ENCODE results near the gene IL11RA.

Gene IL11RA

DNA sequence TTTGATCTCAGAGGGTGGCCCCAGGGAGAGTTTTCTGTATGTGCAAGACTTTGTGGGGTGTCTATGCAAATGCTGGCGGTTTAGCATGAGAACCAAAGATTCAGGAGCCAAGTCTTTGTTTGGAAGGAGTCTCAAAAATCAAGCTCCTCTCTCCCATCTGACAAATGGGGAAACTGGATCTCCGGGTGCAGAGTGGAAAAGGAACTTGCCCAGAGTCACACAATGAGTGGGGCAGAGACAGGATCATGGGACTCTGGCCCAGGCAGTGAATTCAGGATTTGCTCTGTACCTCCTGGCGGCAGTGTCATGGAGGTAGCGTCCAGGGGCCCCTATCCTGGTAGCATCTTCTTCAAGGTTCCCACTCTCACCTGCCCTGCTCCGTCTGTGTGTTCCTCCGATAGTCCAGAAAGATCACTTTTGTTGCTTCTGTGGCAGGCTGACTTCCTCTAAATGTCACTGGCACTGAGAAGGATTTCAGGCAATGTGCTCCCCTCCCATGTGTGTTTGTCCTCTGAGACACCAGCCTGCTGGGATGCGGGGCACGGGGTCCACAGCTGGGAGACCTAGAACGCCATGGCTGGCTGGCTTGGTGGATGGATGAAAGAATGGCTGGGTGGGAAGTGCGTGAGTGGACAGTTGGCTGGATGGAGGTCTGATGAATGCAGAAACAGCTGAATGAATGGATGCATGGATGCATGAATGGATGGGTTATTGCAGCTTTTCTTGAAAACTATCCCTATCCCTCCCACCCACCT is 35.5 kb downstream of the IL11RA start:
- no peak for DNase-seq

DNA sequence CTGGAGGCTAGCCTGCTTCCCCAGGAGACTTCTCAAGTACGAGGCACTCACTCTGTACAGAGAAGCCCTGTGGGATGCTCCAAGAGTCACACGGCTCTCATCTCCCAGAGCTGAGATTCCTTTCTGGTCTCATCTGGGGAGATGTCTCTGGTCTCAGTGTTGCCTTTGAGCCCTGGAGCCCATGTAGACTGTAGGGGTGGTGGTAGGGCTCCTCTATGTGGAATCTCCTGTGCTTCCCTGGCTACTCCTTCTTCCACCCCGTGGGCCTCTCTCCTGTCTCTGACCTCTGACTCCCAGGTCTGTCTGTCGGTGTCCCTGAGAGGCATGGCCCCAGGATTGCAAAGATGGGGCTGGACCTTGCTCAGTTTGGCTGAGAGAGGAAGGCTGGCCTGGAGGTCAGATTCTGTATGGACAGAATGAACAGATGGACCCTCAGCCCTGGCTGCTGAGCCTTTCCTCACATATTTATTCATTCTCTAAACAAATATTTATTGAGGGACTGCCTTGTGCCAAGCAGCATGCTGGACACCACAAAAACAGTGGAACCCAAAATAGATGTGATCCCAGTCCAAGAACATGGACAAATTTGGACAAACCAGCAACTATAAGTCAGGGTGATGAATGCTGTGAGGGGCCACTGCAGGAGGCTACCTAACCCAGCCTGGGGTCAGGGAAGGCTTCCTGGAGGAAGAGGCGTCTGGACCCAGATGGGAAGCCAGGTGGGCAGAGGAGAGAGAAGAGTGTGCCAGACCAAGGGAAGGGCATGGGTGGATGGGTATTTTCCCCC is 36.5 kb downstream of the IL11RA start:
- DNase-seq: no peak

DNA sequence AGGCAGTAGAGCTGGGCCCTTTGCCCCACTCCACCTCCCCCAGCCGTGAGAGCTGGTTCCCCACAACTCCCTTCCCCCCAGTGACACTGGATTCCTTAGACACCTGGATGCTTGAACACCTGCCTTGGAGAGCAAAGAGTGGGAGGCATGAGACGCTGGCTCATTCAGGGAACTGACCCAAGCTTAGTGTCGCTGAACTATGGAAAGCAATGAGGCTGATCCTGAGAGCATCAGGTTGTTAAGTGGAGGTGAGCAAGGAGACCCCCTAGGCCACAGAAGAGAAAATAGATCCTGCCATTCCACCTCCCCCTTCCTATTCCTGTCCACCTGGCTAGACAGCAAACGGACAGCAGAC is 37.1 kb downstream of the IL11RA start:
- DNase-seq: no peak

DNA sequence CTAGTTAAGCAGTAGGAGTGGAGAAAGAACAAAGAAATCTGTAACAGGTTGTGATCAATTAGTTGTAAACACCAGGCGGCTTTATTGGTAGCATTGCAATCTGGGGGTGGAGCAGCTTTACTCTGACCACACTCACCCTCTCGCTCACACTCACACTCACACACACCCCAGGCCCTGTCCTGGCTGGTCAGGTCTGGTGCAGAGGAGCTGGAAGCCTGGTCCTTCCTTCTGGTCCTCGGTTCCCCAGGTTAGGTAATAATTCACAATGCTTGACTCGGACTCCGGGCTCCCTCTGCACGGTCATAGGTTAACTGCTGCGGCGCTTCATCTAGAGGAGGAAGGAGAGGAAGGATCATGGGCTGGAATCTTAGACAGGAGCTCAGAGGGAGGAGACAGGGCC is 37.5 kb downstream of the IL11RA start:
- no peak for DNase-seq

DNA sequence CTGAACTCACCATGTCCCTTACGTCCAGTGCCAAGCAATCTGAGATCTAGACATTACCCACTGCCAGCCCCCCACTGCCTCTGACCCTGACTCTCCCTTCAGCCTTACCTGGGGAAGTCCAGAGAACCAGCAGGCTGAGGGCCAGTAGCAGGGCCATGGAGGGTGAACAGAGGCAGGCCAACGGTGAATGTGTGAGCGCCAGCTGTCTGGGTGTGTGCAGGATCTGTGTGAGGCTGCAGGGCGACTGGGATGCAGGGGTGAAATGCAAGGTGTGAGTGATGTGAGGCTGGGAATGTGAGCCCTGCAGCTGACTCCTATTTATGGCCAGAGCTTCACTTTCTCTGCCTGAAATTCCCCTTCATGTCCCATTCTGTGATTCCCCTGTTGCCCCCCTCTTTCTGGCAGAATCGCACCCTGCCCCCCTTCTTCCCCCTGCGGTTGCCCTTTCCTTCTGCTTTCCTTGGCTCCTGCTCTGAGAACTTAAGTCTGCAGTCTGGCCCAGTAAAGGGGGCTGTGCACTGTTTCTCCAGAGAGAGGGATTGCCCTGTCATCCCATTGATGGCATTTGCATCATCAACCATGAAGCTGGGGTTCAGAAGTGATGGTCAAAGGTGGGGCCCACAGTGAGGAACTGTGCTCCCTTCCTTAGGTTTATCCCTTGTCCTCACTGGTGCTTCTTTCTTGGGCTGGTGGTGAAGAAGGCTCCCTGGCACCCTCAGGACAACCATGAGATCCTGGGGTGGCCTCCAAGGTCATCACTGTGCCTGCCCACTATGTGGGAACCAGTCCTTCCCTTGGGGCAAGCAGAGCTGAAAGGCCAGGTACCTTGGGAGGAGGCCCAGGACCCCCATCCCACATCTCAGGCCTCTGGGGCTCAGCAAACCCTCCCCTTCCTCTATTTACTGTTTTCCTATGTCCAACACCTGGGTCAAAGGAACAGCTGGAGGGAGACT is 39.3 kb downstream of the IL11RA start, which contains the start of gene CCL19:
TSS of gene CCL19 (minus strand) at position 294 of the 953 bp plus-strand sequence. CDS start at position 157, 137 bp downstream.
- no peak for DNase-seq

DNA sequence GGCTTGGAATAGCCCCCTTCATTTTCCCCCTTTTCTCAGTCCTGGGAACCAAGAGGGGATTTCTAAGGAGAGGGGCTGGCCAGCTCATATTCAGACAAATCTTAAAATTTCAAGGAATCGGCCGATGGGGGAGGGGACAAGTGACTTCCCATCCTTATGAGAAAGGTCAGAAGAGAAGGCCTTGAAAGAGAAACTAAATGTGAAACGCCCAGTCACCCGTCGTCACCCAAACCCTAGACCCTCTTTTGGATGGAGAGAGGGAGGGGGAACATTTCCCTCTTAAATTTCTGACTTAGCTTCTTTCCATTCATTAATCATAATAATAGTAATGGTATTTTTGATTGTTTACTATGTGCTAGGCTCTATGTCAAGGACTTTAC is 39.9 kb downstream of the IL11RA start:
- no peak for DNase-seq

DNA sequence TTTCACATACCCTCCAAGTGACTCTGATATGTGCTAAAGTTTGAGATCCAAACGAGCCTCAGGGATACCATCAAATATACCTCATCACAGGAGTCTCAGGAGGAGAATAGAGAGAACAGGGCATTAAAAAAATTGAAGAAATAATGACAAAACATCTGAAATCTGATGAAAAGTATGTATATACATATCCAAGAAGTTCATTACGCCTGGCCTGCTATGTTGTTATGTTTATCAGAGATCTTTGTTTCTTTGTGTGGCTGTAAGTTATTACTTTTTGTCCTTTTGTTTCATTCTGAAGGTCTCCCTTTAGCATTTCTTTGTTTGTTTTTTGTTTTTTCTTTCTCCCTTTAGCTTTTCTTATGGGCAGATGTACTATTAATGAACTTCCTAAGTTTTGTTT is 41.6 kb downstream of the IL11RA start:
- DNase-seq: no peak

DNA sequence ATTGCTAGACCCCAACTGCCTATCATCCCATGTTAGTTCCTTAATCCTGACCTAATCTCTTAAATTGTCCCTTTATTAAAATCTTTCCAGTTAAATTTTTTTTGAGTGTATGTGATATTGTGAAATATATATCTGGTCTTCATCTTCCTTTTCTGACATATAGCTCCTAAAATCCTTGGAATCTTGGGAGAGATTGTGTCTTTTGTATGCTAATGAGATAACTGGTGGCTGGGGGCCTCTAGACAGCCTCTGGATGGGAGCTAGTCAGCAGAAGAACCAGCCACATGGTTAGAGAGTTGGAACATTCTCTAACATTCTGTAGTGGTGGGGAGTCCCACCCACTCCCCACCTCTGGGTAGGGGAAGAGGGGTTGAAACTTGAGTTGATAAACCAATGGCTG is 42.8 kb downstream of the IL11RA start:
- no peak for DNase-seq

DNA sequence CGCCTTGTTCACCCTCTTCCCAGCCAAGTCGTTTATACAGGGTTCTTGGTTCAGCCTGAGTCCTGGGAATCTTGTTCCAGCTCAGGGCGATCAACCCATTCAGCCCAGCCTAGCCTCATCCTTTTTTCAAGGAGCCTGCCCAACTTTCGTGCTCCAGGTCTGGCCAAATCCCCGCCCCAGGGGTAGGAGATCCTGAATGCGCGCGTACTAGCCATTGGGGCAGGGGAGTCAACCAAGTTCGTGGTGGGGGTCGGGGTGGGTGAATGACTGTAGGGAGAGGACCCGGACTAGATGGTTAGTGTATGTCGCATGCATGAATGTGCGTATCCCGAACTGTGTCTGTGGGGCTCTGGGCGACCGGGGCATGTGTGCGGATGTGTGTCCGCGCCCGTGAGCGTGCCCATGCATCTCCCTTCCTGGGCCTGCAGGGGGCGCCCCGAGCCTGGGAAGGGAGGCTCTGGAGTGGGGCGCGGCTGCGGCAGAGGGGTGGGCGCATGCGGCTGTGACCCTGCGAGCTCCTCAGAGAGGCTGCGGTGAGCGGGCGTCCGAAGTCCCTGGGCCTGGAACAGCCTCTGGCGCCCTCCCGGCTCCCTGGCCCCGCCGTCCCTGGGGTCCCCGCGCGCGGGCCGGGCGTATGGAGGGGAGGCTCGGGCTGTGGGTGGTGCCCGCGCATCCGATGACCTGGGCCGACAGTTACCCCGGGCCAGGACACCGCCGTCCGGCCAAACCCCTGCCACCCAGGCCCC is 49.2 kb downstream of the IL11RA start:
- DNase-seq: peak; percentile 70

DNA sequence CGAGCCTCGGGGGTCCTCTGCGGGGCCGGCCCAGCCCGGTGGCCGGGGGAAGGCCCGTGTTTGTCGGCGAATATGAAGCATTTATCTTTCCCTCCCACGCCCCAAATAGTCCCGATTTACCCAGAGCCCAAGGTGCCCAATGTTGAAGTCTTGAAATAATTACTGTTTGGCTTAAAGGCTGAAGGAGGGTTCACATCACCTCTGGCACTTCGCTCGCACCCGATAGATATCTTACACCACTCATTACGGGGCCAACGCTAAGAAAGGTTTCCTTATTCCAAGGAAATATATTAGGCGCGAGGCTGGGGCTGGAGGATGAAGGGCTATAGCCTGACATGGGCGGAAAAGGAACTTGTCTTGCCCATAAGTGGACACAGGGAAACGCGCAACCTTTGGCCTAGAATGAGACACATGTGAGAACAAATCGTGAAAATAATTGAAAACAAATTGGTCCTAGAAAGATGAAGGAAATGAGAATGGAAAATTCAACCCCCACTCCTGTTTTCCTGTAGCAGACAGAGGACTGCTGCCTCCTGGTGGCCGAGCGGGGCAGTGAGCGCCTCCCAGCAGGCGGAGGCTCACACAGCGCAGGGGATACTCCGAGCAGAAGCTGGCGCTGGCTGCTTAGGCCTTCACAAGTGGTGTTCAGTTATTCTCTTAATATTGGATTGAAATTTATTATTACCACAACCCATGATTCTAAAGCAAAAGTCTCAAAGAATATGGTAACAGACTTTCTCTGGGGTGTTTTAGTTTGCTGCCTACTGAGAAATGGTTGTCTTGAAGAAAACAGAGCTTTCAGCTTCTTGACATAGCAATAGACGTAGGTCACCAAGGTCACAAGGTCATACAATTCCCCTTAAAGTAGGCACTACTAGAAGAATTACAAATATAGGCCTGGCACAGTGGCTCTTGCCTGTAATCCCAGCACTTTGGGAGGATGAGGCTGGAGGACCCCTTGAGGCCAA is 50.1 kb downstream of the IL11RA start:
- DNase-seq: peak; percentile 77

DNA sequence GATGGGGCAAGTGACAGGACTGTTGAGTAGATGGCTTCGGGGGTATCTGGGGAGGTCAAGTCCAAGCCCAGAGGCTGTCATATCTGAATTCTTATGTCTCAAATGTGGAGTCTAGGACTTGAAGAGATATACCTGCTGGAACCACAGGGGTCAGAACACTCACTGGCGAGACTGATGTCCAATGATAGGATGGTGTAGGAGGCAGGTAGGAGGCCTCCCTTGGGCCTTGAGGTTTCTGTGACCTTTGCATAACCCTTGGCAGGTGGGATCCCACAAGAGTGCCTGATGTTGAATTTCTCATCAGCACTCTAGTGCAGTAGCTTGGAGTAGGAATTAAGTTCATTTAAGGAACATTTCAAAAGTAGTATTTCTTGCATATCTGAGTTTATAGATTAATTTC is 55.1 kb downstream of the IL11RA start:
- DNase-seq: no peak

DNA sequence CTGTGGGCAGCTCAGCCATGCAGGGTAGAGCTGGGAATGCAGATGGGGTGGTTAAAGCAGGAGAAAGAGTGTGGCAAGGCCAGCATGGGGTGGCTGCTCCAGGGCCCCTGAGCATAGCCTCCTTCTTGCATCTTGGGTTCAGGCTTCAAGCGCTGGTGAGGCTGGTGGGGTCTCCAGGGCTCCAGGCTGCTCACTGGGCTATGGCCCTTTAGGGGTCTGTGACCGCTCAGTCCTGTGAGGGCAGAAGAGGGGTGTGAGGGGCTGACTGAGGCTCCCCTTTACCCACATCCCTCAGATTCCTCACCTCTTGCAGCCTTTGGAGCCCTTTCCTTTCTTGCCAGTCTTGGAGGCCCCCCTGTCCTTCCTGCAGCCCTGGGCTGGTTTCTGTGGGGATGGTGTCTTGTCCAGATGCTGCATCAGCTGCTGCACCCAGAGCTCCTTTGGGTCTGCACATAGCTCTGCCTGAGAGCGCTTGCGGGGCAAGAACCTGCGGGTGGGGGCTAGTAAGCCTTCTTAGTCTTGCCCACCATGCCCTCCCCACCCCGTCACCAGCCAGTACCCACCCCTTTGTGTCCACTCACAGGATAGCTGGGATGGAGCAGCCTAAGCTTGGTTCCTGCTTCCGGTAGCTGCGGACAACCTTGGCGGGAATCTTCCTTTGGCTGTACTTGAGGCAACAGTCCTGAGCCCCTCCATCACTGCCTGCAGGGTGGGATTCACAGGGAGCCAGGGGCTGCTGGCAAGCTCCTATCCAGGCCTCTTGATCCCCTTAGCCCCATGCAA is 57.4 kb downstream of the IL11RA start:
- DNase-seq: no peak

DNA sequence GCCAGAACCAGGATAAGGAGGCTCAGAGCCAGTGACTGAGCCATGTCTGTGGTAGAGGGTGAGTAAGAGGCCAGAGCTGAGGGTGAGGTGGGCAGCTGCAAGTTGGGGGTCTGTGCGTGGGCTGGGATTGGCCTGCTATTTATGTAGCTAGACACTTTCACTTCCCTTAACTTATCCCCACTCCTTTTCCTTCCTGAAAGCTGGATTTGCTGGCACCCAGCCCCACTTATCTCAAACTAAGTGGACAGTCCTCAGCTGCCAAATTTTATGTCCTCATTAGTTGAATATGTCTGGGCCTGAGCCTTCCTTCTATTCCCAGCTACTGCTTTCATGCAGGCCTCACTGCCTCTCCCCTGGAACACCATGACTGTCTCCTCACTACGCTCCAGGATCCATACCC is 58.0 kb downstream of the IL11RA start, which contains the start of gene CCL21:
TSS of gene CCL21 (minus strand) at position 114 of the 400 bp plus-strand sequence. CDS start at position 44, 70 bp downstream.
- DNase-seq: no peak
